Endothelial cell of umbilical vein (primary cell): ENCODE results near the gene ITPR2. TPM values are rescaled to one million over a fixed set of nuclear protein-coding genes. Genes with fewer than 3 reads are reported as not detected.

Experiments
- BruUV-seq: library from RNA; stranded (reverse); fragments of 400-500 nt; replicated peaks from 2 replicates; lab custom pipeline; 2021; lab: Mats Ljungman, UMichigan
- CTCF ChIA-PET: fragments of 300-600, 350-600 bp; sonication (Branson Sonifier 250); formaldehyde crosslinking; loops from one replicate; lab custom pipeline; 2021; ENCODE audit warnings: antibody characterized with exemption, inconsistent platforms; lab: Charles Lee
- POLR2A ChIA-PET: fragments of 300-600, 350-600 bp; sonication (Branson Sonifier 250); formaldehyde crosslinking; loops from one replicate; lab custom pipeline; 2021; ENCODE audit warnings: antibody characterized with exemption, inconsistent platforms; lab: Charles Lee
- DNase-seq: peaks from one replicate; pipeline ENCODE4 v3.0.0-alpha.2; 2011; ENCODE audit warnings: low read depth, low spot score
- FAIRE-seq: peaks from 2 replicates; lab custom pipeline; 2011; peaks lifted over from hg19 to GRCh38; lab: Jason Lieb, UNC
- H2AFZ ChIP-seq: 2 replicates; pipeline ENCODE4 v1.6.0; 2012; ENCODE audit warnings: low read depth, low read length, control low read depth, inconsistent platforms
- H3K27ac ChIP-seq: 2 replicates; pipeline ENCODE4 v1.5.1; 2011; ENCODE audit warnings: low read depth, mild to moderate bottlenecking, control low read depth, low read length, moderate library complexity; ENCODE audit not compliant: insufficient read depth
- H3K27me3 ChIP-seq, 2 experiments: 2 replicates each; pipeline versions ENCODE4 v1.6.0 to v1.6.1; 2011; ENCODE audit warnings: low read length in 2 of 2, mixed read lengths in 1 of 2; ENCODE audit not compliant: control insufficient read depth in 2 of 2, insufficient read depth in 2 of 2
- H3K36me3 ChIP-seq, 2 experiments: 2 replicates in 1 of 2; 3 replicates in 1 of 2; pipeline ENCODE4 v1.5.1; 2011; ENCODE audit warnings: low read length in 2 of 2, mild to moderate bottlenecking in 1 of 2, moderate library complexity in 1 of 2; ENCODE audit not compliant: control insufficient read depth in 2 of 2, insufficient read depth in 2 of 2; ENCODE audit errors: extremely low read depth in 1 of 2
- H3K4me1 ChIP-seq: 3 replicates; pipeline ENCODE4 v1.5.1; 2011; ENCODE audit warnings: mild to moderate bottlenecking, low read length; ENCODE audit not compliant: control insufficient read depth, insufficient read depth; ENCODE audit errors: extremely low read depth
- H3K4me2 ChIP-seq: 2 replicates; pipeline ENCODE4 v1.6.1; 2011; ENCODE audit warnings: low read length, control low read depth, mixed read lengths; ENCODE audit not compliant: insufficient read depth
- H3K4me3 ChIP-seq, 3 experiments: fragments of 200-600 bp in 1 of 3; sonication (generic), shearing (Covaris generic) in 1 of 3; replicated peaks in 1 of 3; 2 replicates each; pipeline ENCODE4 v1.5.1; 2011 to 2016; ENCODE audit warnings: control low read depth in 3 of 3, low read length in 3 of 3, mild to moderate bottlenecking in 2 of 3, inconsistent platforms in 1 of 3, low read depth in 1 of 3, moderate library complexity in 1 of 3; ENCODE audit not compliant: insufficient read depth in 1 of 3
- H3K79me2 ChIP-seq: 2 replicates; pipeline ENCODE4 v1.6.0; 2012; ENCODE audit warnings: low read length, inconsistent platforms; ENCODE audit not compliant: control insufficient read depth, insufficient read depth
- H3K9ac ChIP-seq: replicated peaks from 2 replicates; pipeline ENCODE3; 2011; ENCODE audit warnings: low read length, control low read depth; ENCODE audit not compliant: insufficient read depth; ENCODE audit errors: extremely low read depth
- H3K9me1 ChIP-seq: replicated peaks from 3 replicates; pipeline ENCODE4 v1.6.0; 2011; ENCODE audit warnings: mild to moderate bottlenecking, low read length; ENCODE audit not compliant: control insufficient read depth, insufficient read depth; ENCODE audit errors: extremely low read depth
- H3K9me3 ChIP-seq: replicated peaks from 2 replicates; pipeline ENCODE4 v1.5.1; 2012; ENCODE audit warnings: low read length, inconsistent platforms; ENCODE audit not compliant: control insufficient read depth, insufficient read depth
- H4K20me1 ChIP-seq: replicated peaks from 2 replicates; pipeline ENCODE3; 2011; ENCODE audit warnings: mild to moderate bottlenecking, low read length; ENCODE audit not compliant: control insufficient read depth, insufficient read depth; ENCODE audit errors: extremely low read depth
- dilution Hi-C: fragments of 300-500 bp; cut with MboI; formaldehyde crosslinking; loops from one replicate; pipeline ENCODE4 v1.15.0; 2019; ENCODE audit warnings: low sequenced_read_pairs; ENCODE audit not compliant: extremely low pct_ligation_motif_present
- intact Hi-C: fragments of 100-400 bp; cut with micrococcal nuclease; formaldehyde crosslinking; loops from one replicate; pipeline ENCODE4 v1.10.0; 2022
- polyA plus RNA-seq, 4 experiments: library from polyadenylated mRNA; depleted of rRNA in 3 of 4; stranded (reverse) in 3 of 4; unstranded in 1 of 4; fragments of >200 nt; gene quantifications; 2 replicates each; pipeline versions ENCODE4 v1.2.1 to v1.2.3, GENCODE V29; 2011 to 2012; ENCODE audit warnings: missing spikeins in 1 of 4
- total RNA-seq: library from RNA; stranded (reverse); gene quantifications from 2 replicates; pipeline ENCODE4 v1.2.3, GENCODE V29; 2021
- TF ChIP-seq, protein P1 (sequence below): IDR thresholded peaks from 2 replicates; pipeline ENCODE4 v1.6.1; 2011; ENCODE audit not compliant: insufficient read depth, insufficient read length
- TF ChIP-seq, protein P2 (sequence below), 2 donors: IDR thresholded peaks; 1 replicate in 1 of 2; 2 replicates in 1 of 2; pipeline ENCODE4 v1.5.1; 2011; ENCODE audit warnings: low read length in 2 of 2, mild to moderate bottlenecking in 2 of 2, moderate library complexity in 2 of 2, control low read depth in 1 of 2, inconsistent platforms in 1 of 2, low read depth in 1 of 2; ENCODE audit not compliant: insufficient read depth in 1 of 2; ENCODE audit errors: extremely low read depth in 1 of 2

ITPR2 gene
- total and polyA plus RNA-seq, 2 donors (not counting 3 experiments of a cell fraction or from before 2014, with no cell fraction given), result 16.2 to 86.8 TPM

DNA sequence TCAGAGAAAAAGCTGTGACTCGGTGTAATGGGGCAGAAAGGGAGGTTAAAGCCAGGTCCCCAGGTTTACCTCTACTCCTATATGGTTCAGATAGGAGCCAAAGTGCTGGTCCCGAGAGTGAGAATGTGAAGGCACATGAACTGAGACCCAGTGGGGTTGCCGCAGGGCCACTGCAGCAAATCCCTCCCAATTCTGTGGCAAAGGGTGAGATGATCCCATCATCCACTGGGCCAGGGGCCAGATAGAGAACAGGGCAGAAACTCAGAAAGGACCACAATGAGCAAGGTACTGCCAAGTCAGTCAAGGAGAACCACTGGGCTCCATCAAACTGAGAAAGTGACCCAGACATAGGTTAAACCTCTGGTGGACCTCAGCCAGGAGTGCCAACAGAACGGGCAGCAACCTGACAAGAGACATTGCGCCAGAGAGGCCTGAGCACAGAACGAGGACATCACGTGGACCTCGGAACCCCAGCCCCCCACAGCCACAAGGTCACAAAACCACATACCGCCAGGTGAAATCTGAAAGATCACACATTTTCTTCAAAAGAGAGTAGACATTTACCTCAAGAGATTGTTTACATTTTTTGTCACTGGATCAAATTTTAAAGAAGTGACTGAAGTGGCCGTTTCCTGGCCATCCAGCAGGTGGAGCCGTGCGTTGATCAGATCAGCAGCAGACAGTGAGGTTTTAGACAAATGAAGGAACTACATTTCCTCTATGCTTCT lies 20.5 kb upstream of the ITPR2 start:
- peak overlapping the region; percentile 4 for H2AFZ ChIP-seq
- H3K79me2 ChIP-seq, result no peaks in the 10 kb centered on the region
- POLR2A ChIA-PET, result no interaction called here
- FAIRE-seq (peak; percentile 63), DNase-seq (peak; percentile 74)
- no peak overlapping the region for H3K4me3 ChIP-seq
- no peaks in the 10 kb centered on the region for H3K36me3 ChIP-seq
- no peak overlapping the region for H3K4me2 ChIP-seq
- H3K27me3 ChIP-seq, result no peaks in the 10 kb centered on the region
- TF ChIP-seq, protein P1, sequence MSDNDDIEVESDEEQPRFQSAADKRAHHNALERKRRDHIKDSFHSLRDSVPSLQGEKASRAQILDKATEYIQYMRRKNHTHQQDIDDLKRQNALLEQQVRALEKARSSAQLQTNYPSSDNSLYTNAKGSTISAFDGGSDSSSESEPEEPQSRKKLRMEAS, result no peak
- TF ChIP-seq, protein P2, sequence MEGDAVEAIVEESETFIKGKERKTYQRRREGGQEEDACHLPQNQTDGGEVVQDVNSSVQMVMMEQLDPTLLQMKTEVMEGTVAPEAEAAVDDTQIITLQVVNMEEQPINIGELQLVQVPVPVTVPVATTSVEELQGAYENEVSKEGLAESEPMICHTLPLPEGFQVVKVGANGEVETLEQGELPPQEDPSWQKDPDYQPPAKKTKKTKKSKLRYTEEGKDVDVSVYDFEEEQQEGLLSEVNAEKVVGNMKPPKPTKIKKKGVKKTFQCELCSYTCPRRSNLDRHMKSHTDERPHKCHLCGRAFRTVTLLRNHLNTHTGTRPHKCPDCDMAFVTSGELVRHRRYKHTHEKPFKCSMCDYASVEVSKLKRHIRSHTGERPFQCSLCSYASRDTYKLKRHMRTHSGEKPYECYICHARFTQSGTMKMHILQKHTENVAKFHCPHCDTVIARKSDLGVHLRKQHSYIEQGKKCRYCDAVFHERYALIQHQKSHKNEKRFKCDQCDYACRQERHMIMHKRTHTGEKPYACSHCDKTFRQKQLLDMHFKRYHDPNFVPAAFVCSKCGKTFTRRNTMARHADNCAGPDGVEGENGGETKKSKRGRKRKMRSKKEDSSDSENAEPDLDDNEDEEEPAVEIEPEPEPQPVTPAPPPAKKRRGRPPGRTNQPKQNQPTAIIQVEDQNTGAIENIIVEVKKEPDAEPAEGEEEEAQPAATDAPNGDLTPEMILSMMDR (IDR thresholded peaks at IDR 0.05; ENCODE audit: extremely low read depth in 1 of 2, insufficient read depth in 1 of 2, low read depth in 1 of 2, low read length in 2 of 2), result peak; percentile 77 to 94
- H3K9me3 ChIP-seq, result no peaks in the 10 kb centered on the region
- H4K20me1 ChIP-seq, result no peaks in the 10 kb centered on the region
- H3K9me1 ChIP-seq, result no peaks in the 10 kb centered on the region
- CTCF ChIA-PET, result interaction anchor here (1.4 to 5.0 kb wide), 4 partner anchors 15 to 160 kb away, joined by 4 to 57 read pairs (median 7); partner anchors contain the start of gene TM7SF3
- H3K4me1 ChIP-seq, result peaks cover 32% of the 10 kb centered on the region
- no TSS peak for BruUV-seq
- no peak overlapping the region for H3K27ac ChIP-seq
- intact Hi-C loops, result loop anchor here (1.0 to 10.0 kb wide), 4 partner anchors 25 to 451 kb away; partner anchors contain the start of gene TM7SF3
- dilution Hi-C loops, result no loop called here
- no peak overlapping the region for H3K9ac ChIP-seq
